LNCAP (cell line): Measurements from ENCODE around the gene GRK3.

Source experiments
- TF ChIP-seq, protein P1 (sequence below): fragments of 450-650 bp; IDR thresholded peaks from 2 replicates; pipeline ENCODE4 v1.5.1; 2017; ENCODE audit warnings: mild to moderate bottlenecking

The GRK3 gene

DNA sequence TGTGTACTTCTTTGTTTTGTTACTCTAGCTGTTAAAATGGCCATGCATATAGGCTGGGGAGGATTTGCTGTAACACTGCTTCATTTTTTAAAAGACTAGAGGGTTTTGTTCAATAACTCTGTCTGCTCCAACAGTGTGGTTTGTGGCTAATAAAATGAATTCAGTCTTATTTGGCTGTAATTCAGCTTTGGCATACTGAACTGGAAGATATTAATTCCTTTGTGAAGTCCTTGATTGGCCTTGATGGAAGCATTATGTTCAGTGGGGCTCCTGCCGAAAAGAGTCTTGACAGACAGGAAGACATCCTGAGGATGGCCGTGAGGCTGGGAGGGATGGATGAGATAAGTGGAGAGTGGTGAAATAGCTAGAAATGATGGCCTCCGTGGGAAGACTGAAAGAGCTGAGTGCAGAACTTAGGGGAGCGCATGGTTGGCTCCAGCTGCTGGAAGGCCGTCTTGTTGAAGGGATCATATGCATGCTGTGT, 132.7 kb downstream of the GRK3 start:
- TF ChIP-seq, protein P1, sequence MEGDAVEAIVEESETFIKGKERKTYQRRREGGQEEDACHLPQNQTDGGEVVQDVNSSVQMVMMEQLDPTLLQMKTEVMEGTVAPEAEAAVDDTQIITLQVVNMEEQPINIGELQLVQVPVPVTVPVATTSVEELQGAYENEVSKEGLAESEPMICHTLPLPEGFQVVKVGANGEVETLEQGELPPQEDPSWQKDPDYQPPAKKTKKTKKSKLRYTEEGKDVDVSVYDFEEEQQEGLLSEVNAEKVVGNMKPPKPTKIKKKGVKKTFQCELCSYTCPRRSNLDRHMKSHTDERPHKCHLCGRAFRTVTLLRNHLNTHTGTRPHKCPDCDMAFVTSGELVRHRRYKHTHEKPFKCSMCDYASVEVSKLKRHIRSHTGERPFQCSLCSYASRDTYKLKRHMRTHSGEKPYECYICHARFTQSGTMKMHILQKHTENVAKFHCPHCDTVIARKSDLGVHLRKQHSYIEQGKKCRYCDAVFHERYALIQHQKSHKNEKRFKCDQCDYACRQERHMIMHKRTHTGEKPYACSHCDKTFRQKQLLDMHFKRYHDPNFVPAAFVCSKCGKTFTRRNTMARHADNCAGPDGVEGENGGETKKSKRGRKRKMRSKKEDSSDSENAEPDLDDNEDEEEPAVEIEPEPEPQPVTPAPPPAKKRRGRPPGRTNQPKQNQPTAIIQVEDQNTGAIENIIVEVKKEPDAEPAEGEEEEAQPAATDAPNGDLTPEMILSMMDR = no peak

DNA sequence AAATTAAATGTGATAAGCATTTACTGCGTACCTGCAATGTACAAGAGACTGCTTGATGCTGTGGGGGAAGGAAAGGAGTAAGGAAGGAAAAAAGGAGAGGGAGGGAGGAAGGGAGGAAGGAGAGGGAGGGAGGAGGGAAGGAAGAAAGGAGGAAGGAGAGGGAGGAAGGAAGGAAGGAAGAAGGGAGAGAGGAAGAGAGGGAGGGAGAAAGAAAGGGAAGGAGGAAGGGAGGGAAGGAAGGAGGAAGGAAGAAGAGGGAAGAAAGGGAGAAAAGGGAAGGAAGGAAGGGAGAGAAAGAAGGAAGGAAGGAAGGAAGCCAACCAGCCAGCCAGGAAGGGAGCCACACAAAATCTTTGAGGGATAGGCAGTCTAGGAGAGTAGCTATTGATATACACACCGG, 133.5 kb downstream of the GRK3 start:
- TF ChIP-seq, protein P1 = no peak

DNA sequence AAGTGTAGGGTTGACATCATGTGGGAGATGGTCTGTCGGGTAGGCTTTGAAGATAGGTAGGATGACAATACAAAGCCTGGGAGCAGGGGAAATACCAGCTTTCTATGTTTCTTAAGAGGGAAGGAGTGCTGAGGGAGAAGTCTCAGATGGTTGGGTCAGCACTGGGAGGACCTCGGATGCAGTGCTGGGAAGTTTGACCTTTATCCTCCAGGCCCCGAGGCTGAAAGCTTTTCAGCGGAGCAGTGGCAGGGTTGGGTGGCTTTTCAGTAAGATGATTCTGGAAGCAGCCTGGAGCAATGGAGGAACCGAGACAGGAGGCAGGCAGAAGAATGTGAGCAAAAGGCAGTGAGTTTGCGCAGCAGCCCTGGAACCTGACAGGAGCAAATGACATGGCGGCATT, 134.0 kb downstream of the GRK3 start:
- TF ChIP-seq, protein P1 = no peak

DNA sequence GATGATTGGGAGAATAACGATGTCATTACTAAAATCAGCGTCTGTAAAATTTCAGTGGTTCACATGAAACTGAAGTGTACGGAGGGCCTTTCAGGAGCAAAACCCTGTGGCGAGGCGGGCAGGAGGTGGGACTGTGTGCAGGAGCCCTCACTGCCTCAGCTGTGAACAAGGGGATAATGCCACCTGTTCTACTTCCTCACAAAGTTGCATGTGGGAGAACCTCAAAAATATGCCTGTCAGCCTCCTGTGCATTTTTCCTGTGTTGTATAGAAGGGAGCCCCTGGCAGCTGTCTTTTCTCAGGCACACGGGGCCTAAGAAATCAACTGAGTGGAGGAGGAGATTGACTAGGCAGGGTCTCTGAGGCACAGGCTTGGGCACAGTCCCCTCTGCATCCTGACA, 134.5 kb downstream of the GRK3 start:
- TF ChIP-seq, protein P1 = no peak

DNA sequence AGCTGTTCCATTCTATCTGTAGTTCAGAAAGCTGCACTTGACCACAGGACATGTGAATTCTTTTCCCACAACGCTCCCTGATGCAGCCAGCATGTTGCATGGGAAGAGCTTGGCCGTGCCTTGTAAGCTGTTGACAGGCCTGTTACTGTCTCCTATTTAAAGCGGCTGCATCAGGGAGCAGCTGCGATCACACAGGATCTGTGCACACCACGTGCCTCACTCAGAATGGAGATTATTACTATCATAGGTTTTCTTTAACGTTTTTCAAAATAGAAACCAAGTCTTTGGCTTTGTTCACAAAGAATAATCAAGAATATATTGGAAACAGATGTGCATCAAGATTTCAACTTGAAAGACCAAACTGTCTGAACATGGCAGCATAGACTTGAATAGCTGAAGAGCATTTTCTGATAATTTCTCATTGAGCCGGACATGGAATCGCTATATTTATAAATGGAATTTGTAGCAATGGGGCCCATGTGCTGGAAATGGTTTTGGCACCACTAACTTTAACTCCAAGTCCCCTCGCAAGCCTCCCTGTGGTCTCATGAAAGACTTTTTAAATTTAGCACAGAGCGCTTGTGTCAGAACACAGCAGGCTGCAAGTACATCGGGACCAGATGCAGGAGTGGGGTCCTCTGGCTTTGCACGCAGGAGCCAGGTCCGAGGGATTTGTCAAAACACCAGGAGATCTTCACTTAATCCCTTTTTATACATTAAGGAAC, 136.7 kb downstream of the GRK3 start:
- TF ChIP-seq, protein P1 = no peak

DNA sequence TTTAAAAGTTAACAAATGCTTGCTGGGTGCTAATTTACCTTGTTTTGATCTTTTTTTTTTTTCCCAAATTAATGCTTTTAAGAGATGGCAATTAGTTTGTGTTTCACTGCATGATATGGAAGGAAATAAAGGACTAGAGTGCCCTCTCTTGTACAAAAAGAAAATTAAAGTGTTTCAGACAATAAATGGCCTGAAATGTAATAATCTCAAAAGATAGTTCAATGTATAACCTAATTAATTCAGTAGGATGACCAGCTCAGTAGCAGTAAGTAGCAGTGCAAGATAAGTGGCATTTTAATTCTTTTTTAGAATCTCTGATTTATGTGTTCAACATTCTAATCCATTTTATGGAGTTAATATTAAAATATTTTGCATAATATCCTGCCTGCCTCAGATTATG, 137.6 kb downstream of the GRK3 start:
- TF ChIP-seq, protein P1 = peak; percentile 61

DNA sequence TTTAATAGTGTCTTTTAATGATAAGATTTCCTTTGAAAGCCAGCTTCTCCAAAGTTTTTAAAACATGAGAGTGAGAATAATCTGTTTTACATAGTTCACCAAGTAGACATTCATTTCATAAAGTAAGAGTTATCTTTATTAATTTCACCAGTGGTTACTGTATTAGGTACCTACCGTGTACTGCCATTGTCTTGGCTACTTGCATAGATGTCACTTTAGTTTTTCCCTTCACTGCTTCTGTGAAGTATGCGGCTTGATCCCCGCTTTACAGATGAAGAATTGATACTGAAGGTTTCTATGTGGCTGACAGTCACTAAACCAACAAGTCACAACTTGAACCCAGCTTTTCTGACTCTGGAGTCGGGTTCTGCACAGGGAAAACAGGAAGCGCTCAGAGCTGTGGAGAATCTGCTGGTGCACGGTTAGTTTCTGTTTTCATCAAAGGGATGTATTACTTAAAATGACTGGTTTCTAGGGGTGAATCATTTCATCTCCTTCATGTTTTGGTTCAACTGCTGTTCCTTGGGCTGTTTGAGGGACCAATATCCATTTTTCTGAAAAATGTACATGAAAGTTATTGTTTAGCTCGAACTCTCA, 138.2 kb downstream of the GRK3 start:
- TF ChIP-seq, protein P1 = no peak
